GM06990 (cell line): ENCODE data around the gene SNCAIP.
"Not testable (repeated sequence)": the region's sequence is repeated elsewhere in the genome, so short reads cannot be mapped to it uniquely, and the experiment has no call there.

Experiments
- DNase-seq: peaks from one replicate; pipeline ENCODE4 v3.0.0-alpha.2; 2011; ENCODE audit not compliant: insufficient read length; ENCODE audit errors: extremely low read depth
- H3K27me3 ChIP-seq: replicated peaks from 2 replicates; pipeline ENCODE4 v1.6.0; 2011; ENCODE audit warnings: low read length; ENCODE audit not compliant: control insufficient read depth, insufficient read depth
- H3K36me3 ChIP-seq: 2 replicates; pipeline ENCODE4 v1.5.1; 2011; ENCODE audit warnings: low read length; ENCODE audit not compliant: control insufficient read depth, insufficient read depth
- H3K4me3 ChIP-seq: replicated peaks from 2 replicates; pipeline ENCODE4 v1.5.1; 2011; ENCODE audit warnings: low read depth, mild to moderate bottlenecking, control low read depth, low read length
- TF ChIP-seq, protein P1 (sequence below): IDR thresholded peaks from 2 replicates; pipeline ENCODE4 v1.5.1; 2011; ENCODE audit warnings: low read length, control low read depth, mild to moderate bottlenecking, inconsistent platforms; ENCODE audit not compliant: insufficient read depth, poor library complexity, severe bottlenecking

Gene SNCAIP

DNA sequence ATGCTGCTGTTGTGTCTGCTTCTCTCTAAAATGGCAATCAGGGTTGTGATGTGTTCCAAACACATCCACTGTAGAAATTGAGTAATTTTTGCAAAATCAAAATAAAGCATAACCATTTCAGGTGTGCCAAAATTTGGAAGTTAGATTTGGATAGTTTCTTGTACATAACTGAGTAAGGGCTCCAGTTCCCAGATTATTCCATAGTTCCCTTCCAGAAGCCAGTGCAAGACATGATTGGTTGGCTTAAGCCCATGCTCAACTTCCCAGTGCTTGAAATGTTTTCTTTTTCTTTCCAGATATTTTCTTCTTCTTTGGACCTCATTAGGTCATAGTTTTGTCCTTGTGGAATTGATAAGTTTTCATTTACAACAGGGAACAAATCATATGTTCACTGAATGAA lies 64.2 kb downstream of the SNCAIP start:
- DNase-seq = no peak
- TF ChIP-seq, protein P1, sequence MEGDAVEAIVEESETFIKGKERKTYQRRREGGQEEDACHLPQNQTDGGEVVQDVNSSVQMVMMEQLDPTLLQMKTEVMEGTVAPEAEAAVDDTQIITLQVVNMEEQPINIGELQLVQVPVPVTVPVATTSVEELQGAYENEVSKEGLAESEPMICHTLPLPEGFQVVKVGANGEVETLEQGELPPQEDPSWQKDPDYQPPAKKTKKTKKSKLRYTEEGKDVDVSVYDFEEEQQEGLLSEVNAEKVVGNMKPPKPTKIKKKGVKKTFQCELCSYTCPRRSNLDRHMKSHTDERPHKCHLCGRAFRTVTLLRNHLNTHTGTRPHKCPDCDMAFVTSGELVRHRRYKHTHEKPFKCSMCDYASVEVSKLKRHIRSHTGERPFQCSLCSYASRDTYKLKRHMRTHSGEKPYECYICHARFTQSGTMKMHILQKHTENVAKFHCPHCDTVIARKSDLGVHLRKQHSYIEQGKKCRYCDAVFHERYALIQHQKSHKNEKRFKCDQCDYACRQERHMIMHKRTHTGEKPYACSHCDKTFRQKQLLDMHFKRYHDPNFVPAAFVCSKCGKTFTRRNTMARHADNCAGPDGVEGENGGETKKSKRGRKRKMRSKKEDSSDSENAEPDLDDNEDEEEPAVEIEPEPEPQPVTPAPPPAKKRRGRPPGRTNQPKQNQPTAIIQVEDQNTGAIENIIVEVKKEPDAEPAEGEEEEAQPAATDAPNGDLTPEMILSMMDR = no peak
- Histone ChIP-seq H3K27me3 (no peaks in the 10 kb centered on the region), H3K4me3 (no peak overlapping the region), H3K36me3 (no peaks in the 10 kb centered on the region)

DNA sequence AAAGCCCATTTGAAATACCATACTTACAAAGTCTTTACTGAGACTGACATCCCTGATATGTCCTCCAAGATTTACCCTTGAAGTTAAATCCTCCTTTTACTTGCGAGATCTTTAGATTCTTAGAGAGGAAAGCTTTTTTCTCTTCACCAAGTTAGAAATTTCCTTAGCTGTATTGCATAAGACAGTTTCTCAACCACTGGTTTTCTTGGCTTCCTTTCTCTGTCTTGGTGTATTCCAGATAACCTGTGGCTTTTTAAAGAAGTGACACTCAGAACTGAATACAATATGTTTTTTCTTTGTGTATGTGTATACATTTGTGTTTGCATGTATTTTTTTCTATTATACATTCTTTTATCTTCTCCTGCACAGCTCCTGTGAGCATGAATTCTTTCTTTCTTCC lies 65.0 kb downstream of the SNCAIP start:
- DNase-seq = no peak
- H3K36me3 ChIP-seq = no peaks in the 10 kb centered on the region
- TF ChIP-seq, protein P1 = no peak
- H3K4me3 ChIP-seq = no peak overlapping the region
- H3K27me3 ChIP-seq = no peaks in the 10 kb centered on the region

DNA sequence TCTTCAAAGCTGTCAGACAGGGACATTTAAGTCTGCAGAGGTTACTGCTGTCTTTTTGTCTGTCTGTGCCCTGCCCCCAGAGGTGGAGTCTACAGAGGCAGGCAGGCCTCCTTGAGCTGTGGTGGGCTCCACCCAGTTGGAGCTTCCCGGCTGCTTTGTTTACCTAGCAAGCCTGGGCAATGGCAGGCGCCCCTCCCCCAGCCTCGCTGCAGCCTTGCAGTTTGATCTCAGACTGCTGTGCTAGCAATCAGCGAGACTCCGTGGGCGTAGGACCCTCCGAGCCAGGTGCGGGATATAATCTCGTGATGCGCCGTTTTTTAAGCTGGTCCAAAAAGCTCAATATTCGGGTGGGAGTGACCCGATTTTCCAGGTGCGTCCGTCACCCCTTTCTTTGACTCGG lies 70.9 kb downstream of the SNCAIP start:
- H3K27me3 ChIP-seq, DNase-seq, H3K4me3 ChIP-seq, H3K36me3 ChIP-seq: not testable (repeated sequence)

DNA sequence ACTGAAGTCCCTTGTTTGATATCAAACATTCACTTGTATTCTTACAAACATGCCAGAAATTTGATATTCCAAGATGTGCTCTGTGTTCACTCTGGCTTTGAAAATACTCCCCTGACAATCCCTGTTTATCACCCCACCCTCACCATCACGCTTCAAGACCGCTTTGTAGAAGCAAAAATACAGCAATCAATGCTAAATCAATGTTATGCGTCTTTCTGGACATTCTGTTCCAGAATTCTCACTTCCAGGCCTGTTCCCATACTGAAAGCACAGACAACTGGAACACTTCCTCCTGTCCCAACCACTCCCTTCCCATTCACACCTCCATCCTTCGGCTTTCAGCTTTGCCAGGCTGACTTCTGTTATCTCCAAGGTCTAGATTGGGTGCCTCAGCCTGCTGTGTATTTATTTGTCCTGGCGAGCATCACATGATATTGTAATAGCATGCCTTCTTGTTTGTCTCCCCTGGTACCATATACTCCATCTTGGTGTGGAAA lies 72.8 kb downstream of the SNCAIP start:
- Histone ChIP-seq H3K4me3 (no peak overlapping the region), H3K36me3 (no peaks in the 10 kb centered on the region), H3K27me3 (no peaks in the 10 kb centered on the region)
- TF ChIP-seq, protein P1 = no peak
- DNase-seq = no peak

DNA sequence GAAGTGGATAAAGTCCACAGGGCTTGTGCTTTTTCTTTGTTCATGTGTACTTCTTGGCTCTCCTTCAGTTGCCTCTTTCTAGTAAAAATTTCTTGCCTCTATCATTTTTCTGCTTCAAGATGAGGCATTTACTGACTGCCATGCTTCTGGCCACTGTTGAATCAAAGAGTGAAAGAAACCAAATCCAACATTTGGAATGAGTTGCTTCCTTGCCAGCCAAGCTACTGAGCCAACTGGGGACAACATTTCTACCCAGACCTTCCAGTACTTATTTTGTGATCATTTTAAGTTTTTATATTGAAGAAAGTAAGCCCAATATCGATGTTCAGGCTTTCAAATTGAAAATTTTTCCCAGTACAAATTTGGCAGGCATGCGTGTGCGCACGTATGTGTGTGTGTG lies 73.2 kb downstream of the SNCAIP start:
- TF ChIP-seq, protein P1 = no peak
- Histone ChIP-seq H3K27me3 (no peaks in the 10 kb centered on the region), H3K36me3 (no peaks in the 10 kb centered on the region), H3K4me3 (no peak overlapping the region)
- DNase-seq = no peak

DNA sequence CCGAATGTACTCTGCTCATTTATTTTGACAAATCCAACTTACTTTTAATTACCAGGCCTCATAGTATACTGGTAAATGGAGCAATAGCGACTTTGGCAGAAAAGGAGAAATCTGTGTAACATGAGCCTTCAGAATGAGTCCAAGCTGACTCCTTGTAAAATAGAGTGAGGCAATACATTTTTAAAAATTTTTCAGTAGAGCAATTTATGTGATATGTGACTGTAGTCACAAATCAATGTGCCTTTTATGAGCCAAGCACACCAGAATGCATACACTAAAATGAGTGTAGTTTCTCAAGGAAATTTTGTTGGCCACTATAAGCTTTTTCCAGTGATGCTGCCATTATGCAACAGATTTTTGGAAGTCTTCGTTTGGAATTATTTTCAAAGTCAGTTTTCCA lies 73.8 kb downstream of the SNCAIP start:
- no peak for DNase-seq
- Histone ChIP-seq H3K27me3 (no peaks in the 10 kb centered on the region), H3K36me3 (no peaks in the 10 kb centered on the region), H3K4me3 (no peak overlapping the region)
- TF ChIP-seq, protein P1 = no peak
